Retinal pigment epithelial cell (primary cell): ENCODE data around the gene PPIB.

ENCODE experiments used
- DNase-seq: peaks from one replicate; pipeline ENCODE4 v3.0.0-alpha.2; 2010; ENCODE audit warnings: low read depth
- H3K4me3 ChIP-seq: 2 replicates; pipeline ENCODE4 v1.5.1; 2011; ENCODE audit warnings: mild to moderate bottlenecking, low read length, control low read depth, moderate library complexity
- CTCF ChIP-seq: conservative IDR thresholded peaks from 2 replicates; pipeline ENCODE4 v1.5.1; 2011; ENCODE audit warnings: low read depth, low read length, control low read depth, inconsistent platforms

PPIB gene

GRCh38 chr15:64164436-64164835, 1.6 kb upstream of the PPIB start:
- no peak for TF ChIP-seq CTCF
- DNase-seq, result no peak
- H3K4me3 ChIP-seq, result no peak overlapping the region

GRCh38 chr15:64163659-64164362, 989 bp upstream of the PPIB start:
- DNase-seq, result no peak
- H3K4me3 ChIP-seq, result peak overlapping the region; percentile 38

GRCh38 chr15:64162478-64162868, 349 bp downstream of the PPIB start:
- no peak for DNase-seq
- peak overlapping the region; percentile 91 for H3K4me3 ChIP-seq
- TF ChIP-seq CTCF, result no peak

More at GRCh38 chr15:64163659-64164362, 989 bp upstream of the PPIB start:
- no peak for TF ChIP-seq CTCF

- DNase-seq, result no peak
- TF ChIP-seq CTCF, result no peak
- peak overlapping the region; percentile 91 for H3K4me3 ChIP-seq
These were observed 939 bp downstream of the PPIB start for GRCh38 chr15:64161688-64162477.

- H3K4me3 ChIP-seq, result no peak overlapping the region
- DNase-seq, result no peak
- no peak for TF ChIP-seq CTCF
These were observed 4.3 kb downstream of the PPIB start for GRCh38 chr15:64158363-64159134.

GRCh38 chr15:64157599-64158125, 5.2 kb downstream of the PPIB start:
- TF ChIP-seq CTCF, result no peak
- DNase-seq, result no peak
- H3K4me3 ChIP-seq, result no peak overlapping the region
